GM12878 (cell line): ENCODE data around the gene SPATA32. TPM values are rescaled to one million over a fixed set of nuclear protein-coding genes. Genes with fewer than 3 reads are reported as not detected.

Experiments used
- BCL3 ChIP-seq: IDR thresholded peaks from 2 replicates; pipeline ENCODE4 v1.6.1; 2011; ENCODE audit warnings: borderline replicate concordance, low read depth, mild to moderate bottlenecking, moderate library complexity, low read length; ENCODE audit not compliant: insufficient read depth, poor library complexity, severe bottlenecking
- BRCA1 ChIP-seq: IDR thresholded peaks from 2 replicates; pipeline ENCODE4 v1.6.1; 2011; ENCODE audit warnings: low read depth, low read length, improper control_type of control experiment
- CBX3 ChIP-seq: fragments of 200-600 bp; sonication (generic); IDR thresholded peaks from 2 replicates; pipeline ENCODE4 v1.6.1; 2016; ENCODE audit warnings: low read depth, borderline replicate concordance
- EED ChIP-seq: sonication (generic); IDR thresholded peaks from 2 replicates; pipeline ENCODE4 v1.6.1; 2016; ENCODE audit warnings: antibody characterized with exemption, low read depth
- EZH2 ChIP-seq: IDR thresholded peaks from 2 replicates; pipeline ENCODE4 v1.6.1; 2012; ENCODE audit warnings: low read depth, mild to moderate bottlenecking, control low read depth, inconsistent platforms, low read length, borderline replicate concordance; ENCODE audit not compliant: control insufficient read depth
- FOXK2 ChIP-seq: fragments of 450-650 bp; IDR thresholded peaks from 2 replicates; pipeline ENCODE4 v1.6.1; 2017; ENCODE audit warnings: mild to moderate bottlenecking, moderate library complexity
- NBN ChIP-seq: fragments of 450-650 bp; IDR thresholded peaks from 2 replicates; pipeline ENCODE4 v1.6.1; 2016
- NR2F1 ChIP-seq: fragments of 450-650 bp; conservative IDR thresholded peaks from 2 replicates; pipeline ENCODE4 v1.6.1; 2017; ENCODE audit warnings: mild to moderate bottlenecking
- PBX3 ChIP-seq: IDR thresholded peaks from 2 replicates; pipeline ENCODE4 v1.6.1; 2011; ENCODE audit warnings: mild to moderate bottlenecking, low read depth, low read length, moderate library complexity; ENCODE audit not compliant: insufficient replicate concordance
- PML ChIP-seq: IDR thresholded peaks from 2 replicates; pipeline ENCODE4 v1.6.1; 2012; ENCODE audit warnings: low read length, inconsistent platforms
- PRDM15 ChIP-seq: fragments of 450-650 bp; formaldehyde crosslinking; IDR thresholded peaks from 2 replicates; pipeline ENCODE4 v1.4.0; 2020; ENCODE audit warnings: mild to moderate bottlenecking, moderate library complexity
- SMARCA5 ChIP-seq: fragments of 450-650 bp; IDR thresholded peaks from 2 replicates; pipeline ENCODE4 v1.6.1; 2017; ENCODE audit warnings: mild to moderate bottlenecking
- SUPT20H ChIP-seq: IDR thresholded peaks from 2 replicates; pipeline ENCODE4 v1.6.1; 2011; ENCODE audit warnings: low read depth, mild to moderate bottlenecking, low read length, moderate library complexity, borderline replicate concordance; ENCODE audit not compliant: control insufficient read depth
- TCF7 ChIP-seq: IDR thresholded peaks from 2 replicates; pipeline ENCODE4 v1.6.1; 2014; ENCODE audit warnings: antibody characterized with exemption, borderline replicate concordance
- WRNIP1 ChIP-seq: IDR thresholded peaks from 2 replicates; pipeline ENCODE4 v1.6.1; 2011; ENCODE audit warnings: low read depth, low read length, improper control_type of control experiment, borderline replicate concordance
- ZNF24 ChIP-seq: fragments of 450-650 bp; IDR thresholded peaks from 2 replicates; pipeline ENCODE4 v1.6.1; 2017; ENCODE audit warnings: antibody characterized with exemption, mild to moderate bottlenecking
- ZNF622 ChIP-seq: fragments of 450-650 bp; IDR thresholded peaks from 2 replicates; pipeline ENCODE4 v1.6.1; 2017; ENCODE audit warnings: mild to moderate bottlenecking, inconsistent platforms
- polyA plus RNA-seq, 11 experiments: library from polyadenylated mRNA; depleted of rRNA in 4 of 11; unstranded in 6 of 11; stranded (reverse) in 5 of 11; fragments of >200 nt; fragmentation: Nextera tagmentation in 4 of 11; fragmentation: Illumina TruSeq in 1 of 11; extraction: Ambion mirVana in 4 of 11; extraction: Trizol in 1 of 11; gene quantifications; 1 replicate in 1 of 11; 2 replicates in 10 of 11; pipeline versions ENCODE4 v1.2.1 to v1.2.3, GENCODE V29; 2011 to 2016; ENCODE audit warnings: inconsistent platforms in 2 of 11, missing spikeins in 2 of 11, low read depth in 1 of 11
- total RNA-seq, 4 experiments: library from RNA; depleted of rRNA in 3 of 4; stranded (reverse); fragments of >200 nt in 3 of 4; fragmentation: Illumina TruSeq in 1 of 4; extraction: Trizol in 1 of 4; gene quantifications; 2 replicates each; pipeline versions ENCODE4 v1.2.1 to v1.2.3, GENCODE V29; 2013 to 2021

SPATA32 gene
- total and polyA plus RNA-seq, 10 of the 15 experiments (the other 5 are each of a cell fraction or from before 2014, with no cell fraction given): 0.03 to 0.35 (median 0.11) TPM; not detected in 3

GRCh38 chr17:45247429-45248131 lies 14.3 kb downstream of the SPATA32 start (continued):
- TF ChIP-seq PML (peak; percentile 90), PRDM15 (CRISPR knock-in tag) (peak; percentile 36; the same call in 1 of the 2 replicates), FOXK2 (no peak), ZNF24 (no peak), ZNF622 (no peak), CBX3 (no peak), SMARCA5 (no peak), NBN (peak; percentile 92), NR2F1 (peak; percentile 26; the same call in 1 of the 2 replicates), WRNIP1 (no peak), BCL3 (peak; percentile 57), BRCA1 (no peak), PBX3 (no peak), EZH2 (no peak), SUPT20H (no peak), TCF7 (no peak), EED (no peak)
- TF ChIP-seq, all 136 proteins: peak for 24
